Stimulated activated CD8-positive, alpha-beta memory T cell treated with anti-CD3 and anti-CD28 coated beads, Interleukin-7, amount 100 ng/mL, for 4 hours (primary cell): ENCODE data around the gene PLIN4.
"Not testable (repeated sequence)": the region's sequence is repeated elsewhere in the genome, so short reads cannot be mapped to it uniquely, and the experiment has no call there.

ENCODE experiments used
- DNase-seq, 2 donors: peaks; one replicate each; pipeline ENCODE4 v3.0.0-alpha.2; 2020; ENCODE audit warnings: low read depth in 2 of 2

The PLIN4 gene, protein sequence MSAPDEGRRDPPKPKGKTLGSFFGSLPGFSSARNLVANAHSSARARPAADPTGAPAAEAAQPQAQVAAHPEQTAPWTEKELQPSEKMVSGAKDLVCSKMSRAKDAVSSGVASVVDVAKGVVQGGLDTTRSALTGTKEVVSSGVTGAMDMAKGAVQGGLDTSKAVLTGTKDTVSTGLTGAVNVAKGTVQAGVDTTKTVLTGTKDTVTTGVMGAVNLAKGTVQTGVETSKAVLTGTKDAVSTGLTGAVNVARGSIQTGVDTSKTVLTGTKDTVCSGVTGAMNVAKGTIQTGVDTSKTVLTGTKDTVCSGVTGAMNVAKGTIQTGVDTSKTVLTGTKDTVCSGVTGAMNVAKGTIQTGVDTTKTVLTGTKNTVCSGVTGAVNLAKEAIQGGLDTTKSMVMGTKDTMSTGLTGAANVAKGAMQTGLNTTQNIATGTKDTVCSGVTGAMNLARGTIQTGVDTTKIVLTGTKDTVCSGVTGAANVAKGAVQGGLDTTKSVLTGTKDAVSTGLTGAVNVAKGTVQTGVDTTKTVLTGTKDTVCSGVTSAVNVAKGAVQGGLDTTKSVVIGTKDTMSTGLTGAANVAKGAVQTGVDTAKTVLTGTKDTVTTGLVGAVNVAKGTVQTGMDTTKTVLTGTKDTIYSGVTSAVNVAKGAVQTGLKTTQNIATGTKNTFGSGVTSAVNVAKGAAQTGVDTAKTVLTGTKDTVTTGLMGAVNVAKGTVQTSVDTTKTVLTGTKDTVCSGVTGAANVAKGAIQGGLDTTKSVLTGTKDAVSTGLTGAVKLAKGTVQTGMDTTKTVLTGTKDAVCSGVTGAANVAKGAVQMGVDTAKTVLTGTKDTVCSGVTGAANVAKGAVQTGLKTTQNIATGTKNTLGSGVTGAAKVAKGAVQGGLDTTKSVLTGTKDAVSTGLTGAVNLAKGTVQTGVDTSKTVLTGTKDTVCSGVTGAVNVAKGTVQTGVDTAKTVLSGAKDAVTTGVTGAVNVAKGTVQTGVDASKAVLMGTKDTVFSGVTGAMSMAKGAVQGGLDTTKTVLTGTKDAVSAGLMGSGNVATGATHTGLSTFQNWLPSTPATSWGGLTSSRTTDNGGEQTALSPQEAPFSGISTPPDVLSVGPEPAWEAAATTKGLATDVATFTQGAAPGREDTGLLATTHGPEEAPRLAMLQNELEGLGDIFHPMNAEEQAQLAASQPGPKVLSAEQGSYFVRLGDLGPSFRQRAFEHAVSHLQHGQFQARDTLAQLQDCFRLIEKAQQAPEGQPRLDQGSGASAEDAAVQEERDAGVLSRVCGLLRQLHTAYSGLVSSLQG (N-terminal part only)

DNA sequence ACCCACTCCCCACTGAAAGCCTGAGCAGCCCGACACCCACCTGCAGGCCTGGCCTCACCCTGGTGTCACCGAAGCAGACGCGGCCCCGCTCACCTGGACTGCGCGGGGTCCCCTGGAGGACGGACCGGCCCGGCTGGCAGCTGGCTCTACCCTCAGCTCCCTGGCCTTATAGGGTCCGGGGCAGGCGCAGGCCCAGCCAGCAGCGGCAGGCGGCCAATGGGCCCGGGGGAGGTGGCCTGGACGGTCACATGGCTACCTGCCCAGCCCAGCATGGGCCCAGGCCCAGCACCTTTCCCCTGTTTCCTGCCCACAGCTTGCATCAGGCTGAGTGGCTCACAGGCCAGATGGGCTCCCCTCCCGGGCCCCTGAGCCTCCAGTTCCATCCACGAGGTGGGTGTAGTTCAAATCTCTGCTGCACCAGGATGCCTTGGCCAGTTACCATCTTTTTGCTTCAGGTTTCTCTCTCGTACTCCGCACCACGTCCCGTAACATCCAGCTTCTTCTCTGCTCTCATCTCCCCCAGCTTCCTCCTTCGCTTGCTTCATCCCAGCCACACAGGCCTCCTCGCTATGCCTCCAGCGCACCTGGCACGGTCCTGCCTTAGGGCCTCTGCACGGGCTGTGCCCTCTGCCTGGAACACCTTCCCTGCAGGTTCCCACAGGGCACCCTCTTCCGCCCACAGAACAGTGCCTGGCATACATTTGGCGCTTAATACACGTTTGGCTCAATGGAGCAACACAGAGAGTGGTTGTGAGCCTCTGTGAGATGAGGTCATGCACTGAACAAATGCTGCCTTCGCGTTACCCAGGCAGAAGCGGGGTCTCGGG is at the start of gene PLIN4:
TSS of gene PLIN4 (minus strand) at position 142 of the 827 bp plus-strand sequence. CDS start 214 bp downstream, outside the sequence.
- no peak for DNase-seq

DNA sequence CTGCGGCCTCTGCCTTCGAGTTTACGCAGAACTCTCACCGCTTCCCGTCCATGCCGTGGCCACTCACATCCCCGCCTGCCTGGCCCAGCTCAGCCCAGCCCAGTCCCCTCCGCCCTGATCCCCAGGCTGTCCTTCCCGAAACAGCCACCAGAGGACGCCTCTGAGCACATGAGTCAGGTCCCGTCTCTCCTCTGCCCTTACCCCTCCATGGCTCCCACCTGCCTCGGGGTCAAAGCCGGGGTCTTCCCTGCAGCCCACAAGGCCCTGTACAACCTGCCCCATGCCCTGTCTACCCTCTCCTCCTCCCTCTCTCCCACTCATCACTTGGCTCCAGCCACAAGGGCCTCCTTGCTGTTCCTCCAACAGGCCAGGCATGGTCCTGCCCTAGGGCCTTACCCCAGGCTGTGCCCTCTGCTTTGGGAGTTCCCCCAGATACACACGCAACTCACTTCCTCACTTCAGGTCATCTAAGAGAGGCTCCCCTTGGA is 49.3 kb upstream of the PLIN4 start:
- DNase-seq, result peak in 1 of 2 donors; percentile 33

DNA sequence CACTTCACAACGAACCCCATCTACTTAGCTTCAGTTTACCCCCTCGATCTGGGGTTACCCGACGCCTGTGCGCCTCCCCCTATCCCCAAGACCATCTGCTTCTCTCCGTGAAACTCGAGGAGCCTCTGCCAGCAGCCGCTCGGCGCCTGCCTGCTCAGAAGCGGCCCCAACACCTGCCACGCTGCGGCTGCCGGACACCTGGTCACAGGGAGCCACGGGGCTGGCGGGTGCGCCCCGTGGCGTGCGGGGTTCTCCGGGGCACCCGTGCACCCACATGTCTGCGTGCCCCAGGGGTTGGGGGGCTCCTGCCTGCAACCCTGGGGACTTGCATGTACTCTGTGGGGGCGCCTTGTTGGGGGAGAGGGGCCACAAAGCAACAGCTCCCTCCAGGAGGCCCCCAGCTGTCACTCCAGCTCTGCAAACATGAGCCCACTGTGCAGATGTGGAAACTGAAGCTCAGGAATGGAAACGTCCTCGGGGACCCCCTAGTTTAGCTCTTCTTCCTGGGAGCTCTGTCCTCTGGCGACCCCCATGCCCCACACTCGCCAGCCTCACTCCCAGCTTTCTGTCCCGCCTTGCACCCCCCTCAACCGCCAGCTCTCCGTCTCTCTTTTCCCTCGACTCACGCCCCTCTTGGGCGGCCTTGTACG is 48.2 kb upstream of the PLIN4 start:
- DNase-seq, result no peak

DNA sequence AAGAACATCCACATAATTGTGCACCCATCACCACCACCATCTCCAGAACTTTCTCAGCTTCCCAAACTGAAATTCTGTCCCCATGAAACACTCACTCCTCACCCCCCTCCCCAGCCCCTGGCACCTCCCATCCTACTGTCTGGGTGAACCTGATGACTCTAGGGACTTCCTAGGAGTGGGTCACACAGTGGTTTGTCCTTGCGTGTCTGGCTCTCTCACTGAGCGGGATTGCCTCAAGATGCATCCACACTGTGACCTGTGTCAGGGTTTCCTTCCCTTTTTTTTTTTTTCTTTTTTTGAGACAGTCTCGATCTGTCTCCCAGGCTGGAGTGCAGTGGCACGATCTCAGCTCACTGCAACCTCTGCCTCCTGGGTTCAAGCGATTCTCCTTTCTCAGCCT is 45.3 kb upstream of the PLIN4 start:
- not testable (repeated sequence) for DNase-seq

DNA sequence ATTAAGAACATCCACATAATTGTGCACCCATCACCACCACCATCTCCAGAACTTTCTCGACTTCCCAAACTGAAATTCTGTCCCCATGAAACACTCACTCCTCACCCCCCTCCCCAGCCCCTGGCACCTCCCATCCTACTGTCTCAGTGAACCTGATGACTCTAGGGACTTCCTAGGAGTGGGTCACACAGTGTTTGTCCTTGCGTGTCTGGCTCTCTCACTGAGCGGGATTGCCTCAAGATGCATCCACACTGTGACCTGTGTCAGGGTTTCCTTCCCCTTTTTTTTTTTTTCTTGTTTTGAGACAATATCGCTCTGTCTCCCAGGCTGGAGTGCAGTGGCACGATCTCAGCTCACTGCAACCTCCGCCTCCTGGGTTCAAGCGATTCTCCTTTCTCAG is 43.8 kb upstream of the PLIN4 start:
- not testable (repeated sequence) for DNase-seq

DNA sequence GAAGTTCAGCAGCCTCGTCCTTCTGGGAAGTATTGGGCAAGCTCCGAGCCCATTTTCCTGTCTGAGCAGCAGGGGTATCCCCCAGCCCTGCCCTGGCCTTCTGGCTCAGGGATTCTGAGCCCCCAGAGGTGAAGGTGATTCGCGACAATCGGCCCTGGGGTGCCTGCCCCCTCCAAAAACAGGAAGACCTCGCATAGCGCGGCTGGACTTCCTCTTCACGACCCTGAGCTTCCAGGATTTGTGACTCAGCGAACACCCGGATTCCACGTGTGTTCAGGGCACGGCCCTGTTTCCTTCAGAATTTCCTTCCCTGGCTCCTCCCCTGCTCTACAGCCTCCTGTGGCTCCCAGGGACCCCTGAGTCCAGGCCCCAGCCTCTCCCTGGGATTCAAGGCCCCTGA is 41.3 kb upstream of the PLIN4 start, which contains the start of gene SEMA6B:
TSS of gene SEMA6B (minus strand) at position 116 of the 400 bp plus-strand sequence. CDS start 1,227 bp downstream, outside the sequence.
- no peak for DNase-seq

DNA sequence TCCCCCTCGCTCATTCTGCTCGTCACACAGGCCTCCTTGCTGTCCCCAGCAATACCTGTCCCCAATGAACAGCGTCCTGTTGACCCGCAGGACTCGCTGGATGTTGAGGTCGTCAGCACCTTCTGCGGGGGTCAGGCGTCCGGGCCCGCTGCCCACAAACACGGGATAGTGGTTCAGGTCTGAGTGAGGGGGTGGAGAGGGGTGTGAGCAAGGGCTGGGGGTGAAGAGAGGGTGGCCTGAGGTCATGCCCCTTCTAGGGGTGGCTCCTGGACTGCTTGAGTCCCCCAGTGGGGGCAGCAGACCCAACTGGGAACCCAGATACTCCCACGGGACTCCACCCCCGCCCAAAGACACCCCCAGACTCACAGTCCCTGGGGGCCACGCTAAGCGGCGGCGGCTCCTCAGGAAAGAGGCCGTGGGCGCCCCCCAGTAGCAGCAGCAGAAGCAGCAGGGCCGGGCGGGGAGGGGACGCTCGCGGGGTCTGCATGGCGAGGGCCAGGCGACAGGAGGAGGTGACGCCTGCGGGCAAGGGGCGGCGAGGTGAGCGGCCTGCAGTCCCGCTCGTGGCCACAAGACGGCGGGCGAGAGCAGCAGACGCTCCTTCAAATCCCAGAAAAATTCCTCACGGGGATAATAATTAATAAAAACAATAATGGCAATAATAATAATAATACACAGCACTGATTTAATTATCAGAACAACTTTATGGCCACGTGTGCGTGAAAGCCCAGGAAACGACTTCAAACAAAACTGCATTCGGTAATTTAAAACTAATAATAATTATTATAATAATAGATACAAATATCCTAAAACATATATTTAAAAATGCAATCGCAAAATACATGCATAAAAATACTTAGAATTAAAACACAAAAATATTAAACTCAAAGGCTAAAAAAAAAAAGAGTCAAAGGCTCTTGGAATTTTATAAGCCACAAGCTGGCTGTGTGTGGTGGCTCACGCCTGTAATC is 40.0 kb upstream of the PLIN4 start:
- no peak for DNase-seq

DNA sequence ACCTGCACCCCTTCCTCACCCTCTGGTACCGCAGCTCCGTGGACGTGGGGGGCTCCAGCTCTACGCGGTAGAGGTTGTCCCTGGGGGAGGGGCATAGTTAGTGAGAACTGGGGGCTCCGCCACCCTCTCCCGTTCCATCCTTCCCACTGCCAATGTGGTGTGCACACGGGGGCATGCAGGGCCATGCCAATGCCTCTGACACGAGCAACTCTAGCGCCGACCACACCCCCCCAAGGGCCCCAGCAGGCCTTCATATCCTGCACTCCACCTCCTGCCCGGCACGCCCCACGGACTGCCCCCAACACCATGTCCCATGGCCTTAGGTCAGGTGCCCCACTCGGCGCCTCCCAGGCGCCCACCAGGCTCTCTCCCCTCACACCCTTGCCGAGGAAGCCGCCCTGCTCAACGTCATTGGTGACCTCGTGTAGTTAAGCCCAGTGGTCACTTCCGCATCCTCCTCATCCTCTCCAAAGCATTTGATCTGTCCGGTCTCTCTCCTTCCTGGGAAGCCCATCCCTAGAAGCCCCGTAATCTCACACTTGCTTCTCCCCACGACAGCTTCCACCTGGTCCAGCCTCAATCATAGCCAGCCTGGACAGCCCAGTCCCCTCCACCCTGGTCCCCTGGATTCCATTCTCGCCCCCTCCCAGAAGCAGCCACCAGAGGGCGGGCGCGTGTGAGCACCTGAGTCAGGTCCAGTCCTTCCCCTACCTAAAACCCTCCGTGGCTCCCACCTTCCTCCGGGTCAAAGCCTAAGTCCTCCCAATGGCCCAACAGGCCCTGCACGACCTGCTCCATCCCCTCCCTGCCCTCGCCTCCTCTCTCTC is 39.1 kb upstream of the PLIN4 start:
- no peak for DNase-seq

DNA sequence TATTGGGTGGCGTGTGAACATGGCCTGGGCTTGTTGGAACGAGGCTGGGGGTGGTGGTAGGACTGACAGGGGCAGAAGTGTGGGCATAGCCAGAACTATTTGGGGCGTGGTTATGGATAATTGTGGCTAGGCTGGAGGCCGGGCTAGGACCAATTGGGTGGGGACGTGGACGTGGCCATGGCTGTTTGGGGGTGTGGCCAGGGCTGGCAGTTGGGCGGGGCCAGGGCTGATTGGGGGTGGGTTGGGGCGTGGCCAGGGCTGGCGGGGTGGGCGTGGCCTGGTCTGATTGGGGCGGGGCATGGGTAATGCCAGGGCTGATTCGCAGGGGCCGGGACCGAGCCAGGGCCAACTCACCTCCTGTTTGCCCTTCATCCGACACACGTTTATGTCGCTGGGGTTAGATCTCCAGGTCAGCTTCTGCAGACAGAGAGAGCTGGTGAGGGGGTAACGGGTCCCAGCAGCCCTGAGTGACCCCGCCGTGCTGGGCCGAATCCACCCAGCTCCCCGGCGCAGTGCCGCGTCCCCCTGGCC is 38.4 kb upstream of the PLIN4 start:
- no peak for DNase-seq

DNA sequence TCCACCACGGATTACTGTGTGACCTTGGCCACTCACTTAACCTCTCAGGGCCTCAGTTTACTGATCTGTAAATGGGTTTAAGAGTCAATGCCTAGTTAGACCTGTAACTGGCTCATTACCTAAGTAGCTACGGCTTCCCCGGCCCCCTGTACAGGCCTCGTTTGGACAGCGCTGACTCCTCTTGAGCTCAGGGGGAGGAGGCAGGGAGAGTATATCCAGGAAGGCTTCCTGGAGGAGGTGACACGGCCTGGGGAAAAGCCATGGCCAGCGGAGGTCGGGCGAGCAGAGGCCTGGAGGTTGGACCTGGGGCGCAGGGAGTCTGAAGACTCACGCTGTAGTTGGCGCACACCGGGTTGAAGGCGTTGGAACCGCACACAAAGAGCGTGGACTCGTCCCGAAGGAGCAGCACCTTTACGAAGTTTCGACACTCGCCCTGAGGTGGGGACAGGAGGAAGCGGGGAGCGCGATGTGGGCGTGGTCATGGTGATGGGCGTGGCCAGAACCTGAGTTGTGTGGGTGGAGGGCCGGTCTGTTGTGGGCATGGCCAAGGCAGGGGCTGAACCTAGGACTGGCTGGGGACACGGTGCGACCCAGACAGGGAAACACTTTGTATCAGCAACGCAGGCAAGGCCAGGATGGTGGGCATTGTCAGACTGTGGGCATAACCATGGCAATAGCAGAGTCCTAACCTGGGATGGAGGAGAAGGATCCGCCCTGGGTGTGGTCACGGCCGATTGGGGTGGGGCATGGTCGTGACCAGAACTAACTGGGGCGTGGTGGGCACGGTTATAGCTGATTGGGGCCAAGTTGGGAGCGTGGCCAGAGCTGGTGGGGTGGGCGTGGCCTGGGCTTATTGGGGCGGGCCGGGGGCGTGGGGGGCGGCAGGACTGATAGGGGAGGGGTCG is 37.6 kb upstream of the PLIN4 start:
- DNase-seq, result no peak

DNA sequence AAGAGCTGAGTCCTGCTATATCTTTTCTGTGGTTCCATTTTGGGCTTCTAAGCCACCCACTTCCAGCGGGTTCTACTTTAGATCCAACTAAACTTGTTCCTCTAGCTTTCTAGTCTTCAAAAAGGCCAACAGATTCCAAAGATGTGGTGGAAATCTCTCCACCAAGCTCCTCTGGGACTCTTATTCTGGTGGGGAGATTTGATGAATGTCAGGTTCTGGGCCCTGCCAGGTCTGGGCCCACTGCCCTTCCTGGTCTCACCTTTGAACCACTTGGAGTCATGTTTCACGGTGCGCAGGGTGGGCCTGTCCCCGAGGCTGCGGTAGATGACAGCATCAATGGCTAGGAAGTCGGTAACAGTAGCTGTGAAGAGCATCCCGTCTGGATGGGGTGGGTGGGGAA is 36.4 kb upstream of the PLIN4 start:
- DNase-seq, result no peak

DNA sequence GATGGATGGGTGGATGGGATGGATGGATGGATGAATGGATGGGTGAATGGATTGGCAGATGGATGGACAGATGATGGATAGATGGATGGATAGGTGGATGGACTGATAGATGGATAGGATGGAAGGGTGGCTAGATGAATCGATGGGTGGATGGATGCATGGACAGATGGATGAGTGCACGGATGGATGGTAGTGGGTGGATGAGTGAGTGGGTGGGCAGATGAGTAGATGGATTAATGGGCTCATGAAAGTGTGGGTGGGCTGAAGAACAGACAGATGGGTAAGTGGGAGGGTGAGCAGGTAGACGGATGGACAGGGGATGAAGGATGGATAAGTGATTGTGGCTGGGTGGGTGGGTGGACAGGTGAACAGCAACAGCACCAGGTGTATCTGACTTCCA is 35.5 kb upstream of the PLIN4 start:
- no peak for DNase-seq

DNA sequence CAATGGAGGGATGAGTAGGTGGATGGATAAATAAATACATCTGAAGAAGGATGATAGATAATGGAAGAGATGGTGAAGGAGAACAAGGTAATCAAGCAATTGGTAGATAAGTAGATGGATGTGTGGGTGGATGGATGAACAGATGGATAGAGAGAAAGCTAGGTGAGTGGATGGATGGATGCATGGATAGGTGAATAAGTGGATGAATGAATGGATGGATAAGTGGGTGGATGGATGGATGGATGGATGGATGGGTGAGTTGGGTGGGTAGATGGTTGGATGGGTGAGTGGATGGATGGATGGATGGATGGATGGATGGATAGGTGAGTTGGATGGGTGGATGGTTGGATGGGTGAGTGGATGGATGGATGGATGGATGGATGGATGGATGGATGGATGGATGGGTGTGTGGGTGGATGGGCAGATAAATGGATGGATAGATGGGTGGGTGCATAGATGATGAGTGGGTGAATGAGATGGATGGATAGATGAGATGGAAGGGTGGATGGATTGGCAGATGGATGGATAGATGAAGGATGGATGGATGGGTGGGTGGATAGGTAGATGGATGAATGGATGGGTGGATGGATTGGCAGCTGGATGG is 34.9 kb upstream of the PLIN4 start:
- DNase-seq, result no peak

DNA sequence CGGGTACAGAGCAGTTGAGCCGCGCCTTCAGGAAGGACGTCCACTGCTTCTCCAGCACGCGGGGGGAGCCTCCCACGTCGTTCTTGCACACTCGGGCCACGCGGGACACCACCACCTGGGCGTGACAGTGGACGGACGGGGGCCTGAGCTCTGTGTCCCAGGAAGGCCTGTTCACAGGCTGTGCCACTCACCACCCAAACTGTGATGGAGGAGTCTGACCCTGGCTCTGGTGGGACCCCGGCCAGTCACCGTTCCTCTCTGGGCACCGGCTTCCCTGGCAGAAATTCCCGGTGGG is 34.2 kb upstream of the PLIN4 start:
- no peak for DNase-seq

DNA sequence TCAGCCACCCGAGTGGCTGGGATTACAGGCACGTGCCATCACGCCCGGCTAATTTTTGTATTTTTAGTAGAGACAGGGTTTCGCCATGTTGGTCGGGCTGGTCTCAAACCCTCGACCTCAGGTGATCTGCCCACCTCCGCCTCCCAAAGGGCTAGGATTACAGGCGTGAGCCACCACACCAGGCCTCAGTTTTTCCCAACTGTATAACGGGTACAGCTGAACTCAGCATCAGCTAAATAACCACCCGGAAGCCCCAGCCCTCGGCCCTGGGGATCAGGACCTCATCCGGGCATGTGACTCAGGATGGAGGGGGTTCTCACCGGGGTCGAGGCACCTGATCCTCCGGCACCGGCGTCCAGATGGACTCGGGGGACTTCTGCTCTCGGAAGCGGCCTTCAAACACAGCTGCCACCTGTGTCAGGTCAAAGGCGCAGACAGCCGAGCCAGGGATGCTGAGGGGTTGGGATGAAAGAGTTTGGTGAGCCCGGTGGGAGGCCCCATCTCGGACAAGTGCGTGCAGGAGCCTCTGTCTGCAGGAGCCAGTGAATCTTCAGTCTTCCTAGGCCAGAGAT is 32.3 kb upstream of the PLIN4 start:
- no peak for DNase-seq

DNA sequence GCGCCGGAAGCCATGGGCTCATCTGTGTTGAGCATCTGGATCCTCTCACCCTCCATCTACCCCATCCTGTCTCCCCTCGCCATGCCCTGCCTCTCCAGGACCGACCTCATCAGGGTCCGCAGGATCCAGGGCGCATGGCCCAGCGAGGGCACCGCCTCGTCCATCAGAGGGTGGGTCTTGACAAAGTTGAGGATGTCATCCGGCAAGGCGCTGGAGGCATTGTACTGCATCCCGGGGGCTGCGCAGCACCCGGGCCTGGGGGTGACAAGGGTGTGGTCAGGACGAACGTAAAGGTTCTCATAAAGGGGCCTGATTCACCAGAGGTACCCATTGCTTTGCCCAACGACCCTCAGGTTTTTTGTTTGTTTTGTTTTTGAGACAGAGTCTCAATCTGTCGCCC is 31.7 kb upstream of the PLIN4 start:
- DNase-seq, result no peak
